Activated T-helper 2 cell treated with anti-CD3 and anti-CD28 coated beads, Interferon-gamma antibody, Interleukin-2, Interleukin-4, amounts not matched to agents 10 μg/mL and 5 μg/mL and 100 μg/mL, durations not matched to agents 14 hours and 24 hours and 36 hours (primary cell): Measurements from ENCODE around the gene EXOSC2. TPM values are rescaled to one million over a fixed set of nuclear protein-coding genes. Genes with fewer than 3 reads are reported as not detected.
A peak's percentile ranks its signal among the peaks of the same experiment; 100 is the strongest.

Source experiments
- DNase-seq: peaks from one replicate; pipeline ENCODE4 v3.0.0; 2021; ENCODE audit warnings: low spot score
- H3K27ac Mint-ChIP-seq: one replicate; pipeline ENCODE4 v1.8.0; 2021; ENCODE audit warnings: mixed read lengths
- H3K27me3 Mint-ChIP-seq: one replicate; pipeline ENCODE4 v1.8.0; 2021; ENCODE audit warnings: low read depth, mixed read lengths
- H3K36me3 Mint-ChIP-seq: one replicate; pipeline ENCODE4 v1.8.0; 2021; ENCODE audit warnings: low read depth, mixed read lengths
- H3K4me1 Mint-ChIP-seq: one replicate; pipeline ENCODE4 v1.8.0; 2021; ENCODE audit warnings: low read depth, mixed read lengths
- H3K4me3 Mint-ChIP-seq: one replicate; pipeline ENCODE4 v1.8.0; 2021; ENCODE audit warnings: low read depth, mild to moderate bottlenecking, moderate library complexity, mixed read lengths
- H3K9me3 Mint-ChIP-seq: one replicate; pipeline ENCODE4 v1.8.0; 2021; ENCODE audit warnings: mixed read lengths
- intact Hi-C: fragments of 100-400 bp; cut with micrococcal nuclease; formaldehyde crosslinking; loops from one replicate; pipeline ENCODE4 v1.15.1; 2023
- total RNA-seq: library from RNA; stranded (reverse); gene quantifications from 2 replicates; pipeline ENCODE4 v1.2.3, GENCODE V29; 2022

EXOSC2 gene
- total RNA-seq, 1 donor from 2014 or later: 93.0 TPM

DNA sequence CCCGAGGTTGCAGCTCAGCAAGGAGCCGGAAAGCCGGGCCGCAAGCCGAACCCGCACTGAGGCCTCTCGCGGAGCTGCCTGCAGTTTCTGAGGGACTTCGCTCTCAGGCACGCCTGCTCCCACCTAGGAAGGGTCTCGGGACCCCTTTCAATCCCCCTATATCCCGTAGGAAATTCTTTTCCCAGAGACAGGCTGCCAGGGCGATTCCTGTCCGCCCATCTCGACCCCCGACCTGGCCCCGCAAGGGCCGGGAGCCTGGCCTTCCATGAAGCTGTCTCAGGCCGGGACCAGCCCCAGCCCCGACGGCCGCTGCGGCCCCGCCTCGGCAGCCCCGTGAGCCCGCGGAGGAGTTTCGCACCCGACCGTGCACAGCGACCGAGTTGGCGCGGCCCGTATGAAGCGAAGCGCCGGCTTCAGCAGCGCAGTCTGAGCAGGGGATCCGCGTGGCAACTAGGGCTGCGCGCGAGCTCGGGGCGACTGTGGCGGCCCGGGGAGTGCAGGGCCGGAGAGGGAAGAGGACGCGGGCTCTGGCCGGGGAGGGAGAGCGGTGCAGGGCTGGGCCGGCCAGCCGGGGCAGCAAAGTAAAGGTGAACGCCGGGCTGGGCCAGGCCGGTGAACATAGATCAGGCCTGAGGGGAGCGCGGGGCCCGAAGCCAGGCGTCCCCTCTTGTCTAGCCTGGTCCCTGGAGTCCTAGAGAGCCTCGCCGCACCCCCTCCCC is 30.2 kb upstream of the EXOSC2 start:
- Mint-ChIP-seq H3K27me3 (peaks cover 58% of the 10 kb centered on the region), H3K4me1 (peaks cover 3% of the 10 kb centered on the region), H3K4me3 (no peak overlapping the region), H3K9me3 (no peaks in the 10 kb centered on the region), H3K36me3 (no peaks in the 10 kb centered on the region), H3K27ac (no peak overlapping the region)
- no peak for DNase-seq
- intact Hi-C loops: loop anchor here (5.0 kb wide), 1 partner anchor 1749 kb away; the partner anchor contains the start of gene CFAP77

DNA sequence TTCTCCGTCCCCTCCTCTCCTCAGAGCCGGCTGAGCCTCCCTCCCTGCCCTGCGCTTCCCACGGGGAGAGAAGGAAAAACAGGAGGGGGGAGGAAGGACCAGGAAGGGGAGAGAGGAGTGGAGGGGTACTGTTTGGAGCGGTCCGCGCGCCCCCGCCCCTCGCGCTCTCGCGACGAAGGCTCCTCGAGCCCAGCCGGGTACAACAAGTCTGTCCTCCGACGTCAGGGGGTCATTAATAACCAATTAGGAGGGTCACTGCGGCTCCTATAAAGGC is 29.7 kb upstream of the EXOSC2 start:
- intact Hi-C loops: loop anchor here (5.0 kb wide), 1 partner anchor 1748 kb away; the partner anchor contains the start of gene CFAP77
- Mint-ChIP-seq H3K27me3 (peaks cover 54% of the 10 kb centered on the region), H3K4me1 (peaks cover 3% of the 10 kb centered on the region), H3K36me3 (no peaks in the 10 kb centered on the region), H3K27ac (no peak overlapping the region), H3K4me3 (no peak overlapping the region), H3K9me3 (no peaks in the 10 kb centered on the region)
- no peak for DNase-seq

DNA sequence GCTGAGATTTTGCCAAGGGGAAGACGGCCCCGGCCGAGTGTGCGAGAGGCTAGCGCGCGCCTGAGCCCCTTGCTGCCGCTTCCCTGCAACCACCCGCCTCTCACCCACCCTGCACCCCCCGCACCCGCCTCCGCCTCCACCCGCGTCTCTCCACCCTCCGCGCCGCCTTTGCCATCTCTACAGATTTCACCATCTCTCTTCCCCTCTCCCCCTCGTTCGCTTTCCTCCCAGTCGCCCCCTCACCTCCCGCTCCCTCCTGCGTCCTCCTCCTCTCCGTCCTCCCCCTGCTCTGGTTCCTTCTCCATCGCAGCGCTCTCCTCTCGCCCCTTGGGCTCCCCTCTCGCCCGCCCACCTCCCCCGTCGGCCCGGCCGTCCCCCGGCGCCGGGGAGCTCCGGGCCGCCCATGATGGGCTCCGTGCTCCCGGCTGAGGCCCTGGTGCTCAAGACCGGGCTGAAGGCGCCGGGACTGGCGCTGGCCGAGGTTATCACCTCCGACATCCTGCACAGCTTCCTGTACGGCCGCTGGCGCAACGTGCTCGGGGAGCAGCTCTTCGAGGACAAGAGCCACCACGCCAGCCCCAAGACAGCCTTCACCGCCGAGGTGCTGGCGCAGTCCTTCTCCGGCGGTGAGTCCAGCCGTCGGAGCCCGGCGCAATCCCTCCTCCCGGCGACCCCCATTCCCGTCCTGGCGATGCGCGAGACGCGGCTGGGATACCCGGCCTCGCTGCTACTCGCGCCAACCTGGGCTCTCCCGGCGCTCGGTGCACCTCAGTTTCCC is 29.1 kb upstream of the EXOSC2 start, which contains the start of gene PRDM12:
Gene PRDM12 (plus strand): TSS at position 344 of the 778 bp plus-strand sequence. CDS start 60 bp downstream, at position 404.
- intact Hi-C loops: loop anchor here (5.0 kb wide), 1 partner anchor 1748 kb away; the partner anchor contains the start of gene CFAP77
- Mint-ChIP-seq H3K36me3 (no peaks in the 10 kb centered on the region), H3K27ac (peak within 1 kb of the TSS; percentile 69), H3K4me3 (no peak within 1 kb of the TSS), H3K9me3 (no peaks in the 10 kb centered on the region), H3K27me3 (peaks cover 50% of the 10 kb centered on the region), H3K4me1 (peaks cover 3% of the 10 kb centered on the region)
- DNase-seq: no peak

DNA sequence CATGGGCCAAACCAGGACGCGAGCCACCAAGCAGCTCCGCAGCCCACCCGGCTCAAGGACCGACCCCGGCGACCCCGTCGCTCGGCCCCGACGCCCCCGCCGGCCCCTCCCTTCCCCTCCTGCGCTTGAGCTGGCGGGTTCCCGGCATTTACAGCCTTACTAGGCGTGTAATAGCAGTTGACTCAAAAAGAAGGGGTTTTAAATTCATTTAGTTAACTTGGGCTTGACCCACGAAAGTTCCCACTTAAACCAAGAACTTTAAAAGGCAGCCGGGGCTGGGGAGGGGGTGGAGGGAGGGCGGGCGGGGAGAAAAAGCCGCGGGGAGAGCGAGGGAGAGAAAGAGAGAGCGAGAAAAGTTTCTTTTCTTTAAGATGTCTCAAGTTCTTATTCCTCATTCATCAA is 28.6 kb upstream of the EXOSC2 start:
- H3K36me3 Mint-ChIP-seq: no peaks in the 10 kb centered on the region
- intact Hi-C loops: no loop called here
- no peak for DNase-seq
- H3K4me3 Mint-ChIP-seq: no peak overlapping the region
- H3K27me3 Mint-ChIP-seq: peaks cover 48% of the 10 kb centered on the region
- peaks cover 3% of the 10 kb centered on the region for H3K4me1 Mint-ChIP-seq
- no peaks in the 10 kb centered on the region for H3K9me3 Mint-ChIP-seq
- peak overlapping the region; percentile 69 for H3K27ac Mint-ChIP-seq

DNA sequence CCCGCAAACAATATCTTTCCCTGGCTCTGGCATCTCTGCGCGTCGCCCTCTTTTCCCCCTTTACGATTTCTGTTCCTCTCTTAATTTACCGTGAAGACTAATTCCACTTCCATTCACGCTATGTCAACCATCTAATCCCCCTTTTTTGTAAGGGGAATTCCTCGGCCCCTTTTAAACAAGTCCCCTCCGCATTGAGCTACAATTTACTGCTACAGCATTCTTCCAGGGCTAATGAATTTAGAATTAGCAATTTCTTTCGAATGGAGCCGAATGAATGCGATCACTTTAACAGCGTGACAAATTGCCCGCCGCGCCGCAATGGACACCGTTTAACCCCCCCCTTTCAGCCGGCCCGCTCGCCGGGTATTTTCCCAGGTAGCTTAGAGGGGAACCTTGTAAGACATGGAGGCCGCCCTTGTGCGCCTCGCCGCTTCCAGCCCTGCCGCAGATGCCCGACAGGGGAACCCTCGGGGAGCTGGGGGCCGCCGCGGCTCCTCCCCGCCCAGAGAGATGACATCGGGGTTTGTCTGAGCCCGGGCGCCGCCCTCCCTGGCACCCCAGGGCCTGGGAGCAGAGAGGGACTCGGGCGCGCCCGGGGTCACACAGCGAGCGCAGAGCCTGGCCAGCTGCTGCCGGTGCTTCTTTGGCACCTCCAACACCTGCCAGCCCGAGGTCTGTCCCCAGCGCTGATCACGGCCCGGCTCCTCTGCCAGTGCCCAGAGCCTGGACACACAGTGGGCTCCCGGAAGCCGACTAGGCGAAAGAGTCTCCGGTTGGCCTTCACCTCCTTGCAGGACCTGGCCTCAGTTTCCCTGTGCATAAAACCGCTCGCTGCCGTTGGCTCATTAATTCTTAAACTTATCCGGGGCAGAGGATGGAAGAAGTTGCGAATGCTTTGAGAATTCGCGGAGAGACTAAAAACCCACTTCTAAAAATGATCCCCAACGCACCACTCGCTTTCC is 27.9 kb upstream of the EXOSC2 start:
- Mint-ChIP-seq H3K27me3 (peaks cover 50% of the 10 kb centered on the region), H3K4me3 (no peak overlapping the region), H3K27ac (peak overlapping the region; percentile 69), H3K36me3 (no peaks in the 10 kb centered on the region), H3K4me1 (peaks cover 3% of the 10 kb centered on the region), H3K9me3 (no peaks in the 10 kb centered on the region)
- intact Hi-C loops: no loop called here
- DNase-seq: no peak

DNA sequence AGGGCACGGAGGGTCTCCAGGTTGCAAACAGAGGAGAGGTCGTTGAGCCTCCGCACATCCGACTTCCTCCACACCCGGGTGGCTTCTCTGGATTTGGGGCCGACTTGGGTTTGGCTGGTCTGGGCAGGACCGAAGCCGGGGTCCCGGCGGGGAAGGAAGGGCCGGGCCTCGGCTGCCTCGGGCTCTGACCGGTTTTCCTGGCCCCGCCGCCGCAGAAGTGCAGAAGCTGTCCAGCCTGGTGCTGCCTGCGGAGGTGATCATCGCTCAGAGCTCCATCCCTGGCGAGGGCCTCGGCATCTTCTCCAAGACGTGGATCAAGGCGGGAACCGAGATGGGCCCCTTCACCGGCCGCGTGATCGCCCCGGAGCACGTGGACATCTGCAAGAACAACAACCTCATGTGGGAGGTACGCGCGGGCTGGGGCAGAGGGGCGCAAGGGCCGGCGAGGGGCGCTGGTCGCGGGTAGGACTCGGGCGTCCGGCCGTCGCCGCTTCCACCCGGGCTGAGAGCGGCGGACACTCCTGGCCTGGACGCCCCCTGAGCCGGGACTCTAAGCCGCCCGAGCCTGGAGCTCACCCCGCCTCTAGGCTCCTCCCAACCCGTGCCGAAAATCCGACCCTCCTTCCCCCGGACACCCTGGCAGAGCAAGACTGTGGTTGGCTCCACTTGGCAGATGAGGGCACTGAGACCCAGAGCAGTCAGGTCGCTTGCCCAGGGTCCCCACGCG is 27.0 kb upstream of the EXOSC2 start:
- intact Hi-C loops: no loop called here
- no peak for DNase-seq
- no peaks in the 10 kb centered on the region for H3K9me3 Mint-ChIP-seq
- H3K27me3 Mint-ChIP-seq: peaks cover 50% of the 10 kb centered on the region
- H3K4me1 Mint-ChIP-seq: peaks cover 3% of the 10 kb centered on the region
- H3K4me3 Mint-ChIP-seq: no peak overlapping the region
- no peak overlapping the region for H3K27ac Mint-ChIP-seq
- no peaks in the 10 kb centered on the region for H3K36me3 Mint-ChIP-seq

DNA sequence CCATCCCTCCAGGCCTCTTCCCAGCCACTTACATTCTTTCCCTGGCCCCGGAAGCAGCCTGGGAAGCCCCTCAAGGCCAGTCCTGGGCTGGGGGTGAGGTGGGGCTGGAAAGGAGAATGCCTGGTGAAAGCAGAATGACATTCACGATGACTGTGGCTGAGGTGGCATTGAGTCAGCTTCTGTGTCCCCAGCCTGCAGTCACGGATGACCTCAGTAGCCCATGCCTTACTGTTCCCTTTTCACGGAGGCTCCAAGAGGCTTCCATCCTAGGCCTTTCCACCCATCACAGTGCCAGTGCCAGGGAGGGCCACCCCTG is 26.5 kb upstream of the EXOSC2 start:
- Mint-ChIP-seq H3K4me3 (no peak overlapping the region), H3K4me1 (peaks cover 3% of the 10 kb centered on the region), H3K9me3 (no peaks in the 10 kb centered on the region), H3K36me3 (no peaks in the 10 kb centered on the region), H3K27me3 (peaks cover 49% of the 10 kb centered on the region), H3K27ac (no peak overlapping the region)
- intact Hi-C loops: no loop called here
- no peak for DNase-seq

DNA sequence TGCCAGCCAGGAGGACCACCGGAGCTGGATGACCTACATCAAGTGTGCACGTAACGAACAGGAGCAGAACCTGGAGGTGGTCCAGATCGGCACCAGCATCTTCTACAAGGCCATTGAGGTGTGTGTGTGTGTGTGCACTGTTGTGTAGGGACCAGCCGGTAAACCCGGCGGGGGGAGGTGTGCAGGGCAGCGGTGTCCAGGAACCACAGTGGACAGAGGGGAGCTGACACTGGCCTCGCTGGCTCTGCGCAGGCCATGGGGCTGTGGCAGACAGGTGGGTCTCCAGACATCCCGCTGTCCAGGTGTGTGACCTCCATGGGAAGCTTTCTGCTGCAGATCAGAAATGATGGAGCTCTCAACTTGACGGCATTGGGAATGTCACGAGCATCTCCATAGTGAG is 25.4 kb upstream of the EXOSC2 start:
- Mint-ChIP-seq H3K27ac (no peak overlapping the region), H3K9me3 (no peaks in the 10 kb centered on the region), H3K4me3 (no peak overlapping the region), H3K36me3 (no peaks in the 10 kb centered on the region), H3K4me1 (peaks cover 3% of the 10 kb centered on the region), H3K27me3 (peaks cover 39% of the 10 kb centered on the region)
- intact Hi-C loops: loop anchor here (2.0 kb wide), 1 partner anchor 273 kb away; no protein-coding TSS in a partner anchor
- no peak for DNase-seq

DNA sequence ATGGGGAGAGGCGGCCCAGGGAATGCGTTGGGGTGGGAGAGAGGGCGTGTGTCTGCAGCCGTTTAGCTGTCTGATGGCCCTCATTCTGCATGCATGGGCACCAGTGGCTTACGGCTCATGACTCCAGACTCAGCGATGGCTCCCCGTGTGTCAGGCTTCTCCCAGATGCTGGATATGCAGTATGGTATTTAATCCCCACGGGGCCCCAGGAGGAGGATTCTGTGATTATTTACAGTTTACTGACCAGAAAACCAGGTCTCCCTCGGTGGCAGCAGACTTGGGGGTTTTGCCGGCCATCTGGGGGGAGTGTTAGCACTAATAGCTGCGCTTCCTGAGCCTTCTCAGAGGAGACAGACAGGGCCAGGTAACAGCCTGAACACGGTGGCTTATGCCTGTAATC is 24.9 kb upstream of the EXOSC2 start:
- no peak overlapping the region for H3K4me3 Mint-ChIP-seq
- no peak for DNase-seq
- intact Hi-C loops: loop anchor here (2.0 kb wide), 1 partner anchor 272 kb away; no protein-coding TSS in a partner anchor
- peaks cover 3% of the 10 kb centered on the region for H3K4me1 Mint-ChIP-seq
- peaks cover 39% of the 10 kb centered on the region for H3K27me3 Mint-ChIP-seq
- H3K27ac Mint-ChIP-seq: no peak overlapping the region
- H3K36me3 Mint-ChIP-seq: no peaks in the 10 kb centered on the region
- no peaks in the 10 kb centered on the region for H3K9me3 Mint-ChIP-seq

DNA sequence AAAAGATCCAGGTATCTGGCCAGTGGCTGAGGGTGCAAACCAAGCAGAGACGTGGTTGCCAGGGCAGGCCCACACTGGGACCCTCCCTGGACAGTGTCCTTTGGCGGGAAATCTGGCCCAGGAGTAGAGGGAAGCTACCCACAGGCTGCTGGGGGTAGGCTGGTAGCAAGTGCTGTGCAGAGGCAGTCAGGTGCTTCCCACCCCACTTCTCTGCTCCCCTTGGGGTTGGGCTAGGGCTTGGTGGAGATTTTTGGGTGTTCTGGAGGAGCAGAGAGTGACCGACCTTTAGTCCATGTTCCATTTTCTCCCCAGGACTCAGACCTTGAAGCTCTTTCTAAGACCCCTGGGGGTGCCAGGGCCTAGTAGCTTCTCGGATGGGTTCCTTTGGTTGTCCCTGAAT is 23.6 kb upstream of the EXOSC2 start:
- peaks cover 33% of the 10 kb centered on the region for H3K27me3 Mint-ChIP-seq
- H3K36me3 Mint-ChIP-seq: no peaks in the 10 kb centered on the region
- H3K4me1 Mint-ChIP-seq: peaks cover 3% of the 10 kb centered on the region

DNA sequence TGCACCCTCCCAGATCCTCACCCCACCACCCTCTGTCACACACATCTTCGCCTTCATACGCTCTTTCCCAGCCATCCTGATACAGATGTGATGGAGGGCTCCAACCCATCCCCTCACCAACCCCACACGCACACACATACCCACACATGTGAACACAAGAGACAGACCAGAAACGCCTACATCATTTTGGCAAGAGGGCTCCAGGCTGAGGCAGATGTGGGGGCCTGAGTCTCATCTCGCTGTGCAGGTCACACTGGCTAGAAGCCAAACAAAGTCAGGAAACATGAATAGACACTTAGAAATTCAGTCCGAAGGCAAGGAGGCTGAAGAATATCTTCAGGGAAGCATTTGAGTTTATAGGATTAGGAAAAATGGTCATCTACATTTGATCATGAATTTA is 22.9 kb upstream of the EXOSC2 start:
- H3K27ac Mint-ChIP-seq: no peak overlapping the region
- H3K4me3 Mint-ChIP-seq: no peak overlapping the region
- H3K4me1 Mint-ChIP-seq: no peaks in the 10 kb centered on the region
- no peaks in the 10 kb centered on the region for H3K36me3 Mint-ChIP-seq
- intact Hi-C loops: no loop called here
- H3K9me3 Mint-ChIP-seq: no peaks in the 10 kb centered on the region
- DNase-seq: no peak
- peaks cover 29% of the 10 kb centered on the region for H3K27me3 Mint-ChIP-seq

More for the DNA sequence above, 23.6 kb upstream of the EXOSC2 start:
- Mint-ChIP-seq H3K9me3 (no peaks in the 10 kb centered on the region), H3K27ac (no peak overlapping the region), H3K4me3 (no peak overlapping the region)
- intact Hi-C loops: loop anchor here (2.0 kb wide), 1 partner anchor 271 kb away; no protein-coding TSS in a partner anchor
- no peak for DNase-seq

DNA sequence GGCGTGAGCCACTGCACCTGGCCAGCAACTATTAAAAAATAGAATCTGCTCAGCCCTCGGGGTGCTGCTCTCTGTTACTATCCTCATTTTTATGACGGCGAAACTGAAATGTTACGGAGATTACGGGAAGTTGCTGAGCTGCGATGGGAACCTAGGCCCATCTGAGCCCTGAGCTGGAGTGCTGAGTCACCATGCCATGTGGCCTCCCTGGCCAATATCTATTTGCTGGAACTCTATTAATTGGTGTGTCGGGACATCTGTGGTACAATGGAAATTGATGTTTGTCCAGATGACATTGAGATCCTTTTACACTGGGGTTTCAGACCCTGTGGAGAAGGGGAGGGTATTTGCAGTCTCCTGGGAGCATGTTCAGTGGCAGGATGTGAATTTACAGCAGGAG is 21.1 kb upstream of the EXOSC2 start:
- no peak for DNase-seq
- H3K4me3 Mint-ChIP-seq: no peak overlapping the region
- H3K36me3 Mint-ChIP-seq: no peaks in the 10 kb centered on the region
- peaks cover 17% of the 10 kb centered on the region for H3K27me3 Mint-ChIP-seq
- intact Hi-C loops: no loop called here
- no peaks in the 10 kb centered on the region for H3K9me3 Mint-ChIP-seq
- no peaks in the 10 kb centered on the region for H3K4me1 Mint-ChIP-seq
- H3K27ac Mint-ChIP-seq: no peak overlapping the region
